ENCODE results near the gene AP4M1.

- no peak for TF ChIP-seq CTCF (IDR thresholded peaks at IDR 0.05)
- TF ChIP-seq POLR2A (IDR thresholded peaks at IDR 0.05), result no peak
- no peak for TF ChIP-seq POLR2AphosphoS5 (IDR thresholded peaks at IDR 0.05)
Observed at GRCh38 chr7:100061518-100062193, 39.8 kb upstream of the AP4M1 start.
